Lower leg skin (tissue), 4 donors: ENCODE data around the gene NCMAP. TPM values are rescaled to one million over a fixed set of nuclear protein-coding genes. Genes with fewer than 3 reads are reported as not detected.

Experiments
- DNase-seq, 2 donors: peaks; one replicate each; pipeline ENCODE4 v3.0.0-alpha.2; 2019; ENCODE audit warnings: low spot score in 2 of 2
- H3K4me3 ChIP-seq: fragments of 200-600 bp; sonication (generic); 2 replicates; pipeline ENCODE4 v1.5.1; 2017; ENCODE audit warnings: mild to moderate bottlenecking, low read depth; ENCODE audit not compliant: poor library complexity, severe bottlenecking
- POLR2A ChIP-seq, 2 donors: fragments of 450-650 bp; IDR thresholded peaks; one replicate each; pipeline ENCODE4 v1.6.1; 2016 to 2017; ENCODE audit warnings: antibody characterized with exemption in 2 of 2, mild to moderate bottlenecking in 1 of 2, moderate library complexity in 1 of 2
- WGBS, 2 donors: methylation state at CpG; one replicate each; pipeline ENCODE4 v1.1.5; 2018; 5-methylcytosine and 5-hydroxymethylcytosine counted together
- intact Hi-C: fragments of 100-400 bp; cut with DNase I; formaldehyde crosslinking; loops from one replicate; pipeline ENCODE4 v1.15.0; 2023; ENCODE audit warnings: low total_unique reads
- total RNA-seq, 4 donors: library from RNA; depleted of rRNA; stranded (reverse); fragments of >200 nt; gene quantifications; one replicate each; pipeline ENCODE4 v1.1.0, GENCODE V29; 2016
- TF ChIP-seq, protein P1 (sequence below), 3 donors: fragments of 450-650 bp; IDR thresholded peaks; one replicate each; pipeline ENCODE4 v1.5.1; 2016; ENCODE audit warnings: antibody characterized with exemption in 3 of 3, mild to moderate bottlenecking in 3 of 3, moderate library complexity in 2 of 3

NCMAP gene
- total RNA-seq, 4 donors from 2014 or later: 0.21 to 1.3 (median 0.60) TPM

DNA sequence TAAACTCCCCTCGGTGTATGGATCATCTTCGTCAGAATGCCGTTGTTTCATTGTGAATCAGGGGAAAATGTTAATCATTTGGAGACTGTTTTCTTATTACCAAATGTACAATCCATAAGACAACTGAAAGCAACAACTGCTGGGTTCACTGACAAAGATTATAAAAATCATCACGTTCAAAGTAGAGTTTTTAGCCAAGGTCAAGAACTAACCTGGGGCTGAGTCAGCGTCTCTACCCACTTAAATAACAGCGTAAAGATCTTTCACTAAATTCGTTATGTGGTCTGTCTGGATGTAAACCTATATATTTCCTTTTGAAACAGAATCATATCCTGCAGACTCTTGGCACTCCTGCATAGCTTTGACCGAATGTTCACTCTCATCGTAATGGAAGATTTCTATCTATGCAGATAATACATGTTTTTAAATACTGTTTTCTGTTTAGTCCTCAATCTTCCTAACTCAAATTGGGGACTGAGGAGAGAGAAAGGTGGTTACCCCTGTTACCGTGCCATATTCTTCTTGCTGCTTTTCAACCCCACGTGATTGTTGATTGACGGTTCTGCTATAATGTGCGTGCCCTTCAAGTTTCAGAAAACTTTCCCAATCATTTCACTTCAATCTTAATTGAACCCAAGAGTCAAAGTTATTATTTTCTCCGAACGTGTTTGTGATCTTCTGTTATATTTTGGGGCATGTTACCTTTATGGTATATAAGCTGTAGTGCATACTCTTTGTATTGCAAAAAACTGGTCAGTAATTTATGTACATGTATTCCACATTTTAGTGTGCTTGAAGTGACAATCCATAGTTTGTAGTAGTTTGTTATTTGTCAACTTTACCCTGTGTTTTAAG, 15.6 kb upstream of the NCMAP start:
- no peak overlapping the region for H3K4me3 ChIP-seq
- TF ChIP-seq, protein P1, sequence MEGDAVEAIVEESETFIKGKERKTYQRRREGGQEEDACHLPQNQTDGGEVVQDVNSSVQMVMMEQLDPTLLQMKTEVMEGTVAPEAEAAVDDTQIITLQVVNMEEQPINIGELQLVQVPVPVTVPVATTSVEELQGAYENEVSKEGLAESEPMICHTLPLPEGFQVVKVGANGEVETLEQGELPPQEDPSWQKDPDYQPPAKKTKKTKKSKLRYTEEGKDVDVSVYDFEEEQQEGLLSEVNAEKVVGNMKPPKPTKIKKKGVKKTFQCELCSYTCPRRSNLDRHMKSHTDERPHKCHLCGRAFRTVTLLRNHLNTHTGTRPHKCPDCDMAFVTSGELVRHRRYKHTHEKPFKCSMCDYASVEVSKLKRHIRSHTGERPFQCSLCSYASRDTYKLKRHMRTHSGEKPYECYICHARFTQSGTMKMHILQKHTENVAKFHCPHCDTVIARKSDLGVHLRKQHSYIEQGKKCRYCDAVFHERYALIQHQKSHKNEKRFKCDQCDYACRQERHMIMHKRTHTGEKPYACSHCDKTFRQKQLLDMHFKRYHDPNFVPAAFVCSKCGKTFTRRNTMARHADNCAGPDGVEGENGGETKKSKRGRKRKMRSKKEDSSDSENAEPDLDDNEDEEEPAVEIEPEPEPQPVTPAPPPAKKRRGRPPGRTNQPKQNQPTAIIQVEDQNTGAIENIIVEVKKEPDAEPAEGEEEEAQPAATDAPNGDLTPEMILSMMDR (IDR thresholded peaks at IDR 0.05): no peak
- no peak for TF ChIP-seq POLR2A (IDR thresholded peaks at IDR 0.05)
- WGBS, 2 donors: 90 to 91% methylated on average over 15 of the region's 15 CpGs
- no peak for DNase-seq
- intact Hi-C loops: no loop called here

DNA sequence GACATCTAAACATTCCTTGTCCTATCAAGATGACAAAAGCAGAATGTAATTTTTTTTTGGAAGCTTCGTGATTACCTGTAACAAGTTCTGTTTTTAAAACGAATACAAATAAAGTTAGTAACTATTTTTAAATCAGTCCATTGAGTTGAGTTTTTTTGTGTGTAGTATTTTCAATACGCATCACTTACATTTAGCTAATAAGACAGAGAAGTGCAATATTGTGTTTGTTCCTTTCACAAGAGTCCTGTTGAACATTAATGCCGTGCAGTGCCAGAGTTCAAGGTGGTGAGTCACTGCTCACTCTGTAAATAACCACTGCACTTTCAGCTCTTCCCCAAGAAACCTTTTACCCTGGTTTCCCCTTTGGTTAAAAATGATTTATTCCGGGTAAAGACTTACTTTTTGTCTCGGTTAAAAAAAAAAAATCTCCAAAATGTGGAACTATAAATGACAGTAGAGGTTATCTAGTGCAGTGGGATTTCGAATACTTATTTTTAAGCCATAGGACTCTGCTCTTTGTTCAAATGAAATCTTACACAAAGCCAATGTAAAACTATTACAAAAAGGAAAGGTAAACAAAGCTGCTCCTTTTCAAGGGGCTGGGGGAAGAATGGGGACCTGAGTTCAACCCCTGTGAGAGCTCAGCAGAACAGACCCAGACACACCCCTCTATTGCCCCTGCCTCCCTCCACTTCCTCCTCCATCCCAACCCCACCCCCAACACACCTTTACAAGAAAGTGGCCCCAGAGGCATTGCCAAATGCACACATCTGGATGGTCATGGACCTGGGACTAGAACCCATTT, 14.8 kb upstream of the NCMAP start:
- intact Hi-C loops: no loop called here
- DNase-seq: peak in 1 of 2 donors; percentile 54
- 62 to 75% methylated on average over 7 of the region's 7 CpGs for WGBS, 2 donors
- TF ChIP-seq POLR2A (IDR thresholded peaks at IDR 0.05): no peak
- TF ChIP-seq, protein P1 (IDR thresholded peaks at IDR 0.05): no peak
- no peak overlapping the region for H3K4me3 ChIP-seq

DNA sequence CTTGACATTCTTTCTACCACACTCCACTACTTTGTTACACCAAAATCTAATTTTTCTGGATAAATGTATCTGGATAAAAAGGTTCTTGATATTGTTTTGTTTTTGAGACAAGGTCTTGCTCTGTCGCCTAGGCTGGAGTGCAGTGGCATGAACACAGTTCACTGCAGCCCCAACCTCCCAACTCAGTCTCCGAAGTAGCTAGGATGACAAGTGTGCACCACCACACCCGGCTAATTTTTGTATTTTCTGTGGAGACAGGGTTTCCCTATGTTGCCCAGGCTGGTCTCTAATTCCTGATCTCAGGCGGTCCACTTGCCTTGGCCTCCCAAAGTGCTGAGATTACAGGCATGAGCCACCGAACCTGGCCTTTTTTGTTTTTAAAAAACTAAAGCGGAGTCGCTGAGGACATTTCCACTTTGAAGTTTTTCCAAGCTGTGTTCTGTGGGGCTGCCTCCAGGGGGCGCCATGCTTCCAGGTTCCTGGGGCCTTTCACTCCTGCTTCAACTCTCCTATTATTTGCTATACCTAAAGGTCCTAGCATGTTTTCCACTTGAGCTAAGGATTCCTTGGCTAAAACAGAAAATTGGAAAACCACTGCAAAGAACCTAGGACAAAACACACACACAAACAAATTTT, 14.1 kb upstream of the NCMAP start:
- no peak for DNase-seq
- TF ChIP-seq, protein P1 (IDR thresholded peaks at IDR 0.05): no peak
- TF ChIP-seq POLR2A (IDR thresholded peaks at IDR 0.05): no peak
- WGBS, 2 donors: 76 to 78% methylated on average over 8 of the region's 8 CpGs
- intact Hi-C loops: no loop called here
- H3K4me3 ChIP-seq: no peak overlapping the region

DNA sequence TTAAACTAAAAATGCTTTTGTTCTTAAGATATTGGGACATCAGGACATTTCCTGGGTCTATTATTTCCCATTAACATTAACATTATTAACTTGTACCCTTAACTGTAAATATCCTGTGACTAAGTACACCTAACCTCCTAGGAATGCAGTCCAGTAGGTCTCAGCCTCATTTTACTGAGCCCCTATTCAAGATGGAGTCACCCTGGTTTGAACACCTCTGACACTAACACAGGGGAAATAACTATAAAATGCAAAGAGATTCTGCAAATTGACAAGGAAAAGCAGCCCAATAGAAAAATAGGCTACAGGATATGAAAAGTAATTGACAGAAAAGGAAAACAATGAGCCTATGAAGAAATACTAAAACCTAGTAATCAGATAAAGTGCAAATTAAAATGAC, 11.6 kb upstream of the NCMAP start:
- no peak for DNase-seq
- no peak overlapping the region for H3K4me3 ChIP-seq
- no peak for TF ChIP-seq POLR2A (IDR thresholded peaks at IDR 0.05)
- TF ChIP-seq, protein P1 (IDR thresholded peaks at IDR 0.05): no peak
- intact Hi-C loops: no loop called here

DNA sequence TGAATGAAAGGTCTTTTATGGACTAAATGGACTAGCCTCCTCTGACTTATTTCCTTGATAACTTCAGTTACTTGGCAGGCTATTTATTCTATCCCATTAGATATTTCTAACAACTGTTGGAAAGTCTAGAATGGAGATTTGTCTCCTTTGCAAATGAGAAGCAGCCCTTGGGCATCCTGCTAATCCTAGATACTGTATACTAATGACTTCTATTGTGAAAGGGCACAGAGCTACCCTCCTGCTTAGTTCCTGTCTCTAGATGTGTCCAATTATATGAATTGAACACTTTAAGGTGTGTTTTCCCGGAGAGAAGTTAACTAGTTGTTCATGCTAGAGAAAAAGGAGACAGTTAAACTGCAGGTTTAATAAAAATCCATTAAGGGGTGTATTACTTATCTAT, 10.2 kb upstream of the NCMAP start:
- no peak for DNase-seq
- 21 to 41% methylated on average over 1 of the region's 1 CpG for WGBS, 2 donors
- intact Hi-C loops: no loop called here
- H3K4me3 ChIP-seq: no peak overlapping the region
- no peak for TF ChIP-seq POLR2A (IDR thresholded peaks at IDR 0.05)
- TF ChIP-seq, protein P1 (IDR thresholded peaks at IDR 0.05): no peak
